Uterus (tissue), 2 donors: Measurements from ENCODE around the gene SEC14L1.

Experiments used
- CTCF ChIP-seq, 4 experiments: fragments of 200-600 bp in 2 of 4; fragments of 450-650 bp in 2 of 4; sonication (generic) in 2 of 4; IDR thresholded peaks; one replicate each; pipeline ENCODE4 v1.5.1; 2016 to 2019; ENCODE audit warnings: antibody characterized with exemption in 4 of 4, mild to moderate bottlenecking in 2 of 4, moderate library complexity in 1 of 4
- POLR2A ChIP-seq, 2 donors: fragments of 450-650 bp; IDR thresholded peaks; one replicate each; pipeline ENCODE4 v1.6.1; 2016; ENCODE audit warnings: antibody characterized with exemption in 2 of 2, mild to moderate bottlenecking in 1 of 2, moderate library complexity in 1 of 2

GRCh38 chr17:77136420-77136767, 4.4 kb upstream of the SEC14L1 start:
- TF ChIP-seq CTCF (IDR thresholded peaks at IDR 0.05), result no peak
- TF ChIP-seq POLR2A (IDR thresholded peaks at IDR 0.05), result no peak
